ENCODE results near the gene SMC3. TPM values are rescaled to one million over a fixed set of nuclear protein-coding genes. Genes with fewer than 3 reads are reported as not detected.
A peak's percentile ranks its signal among the peaks of the same experiment; 100 is the strongest.

The SMC3 gene
- total RNA-seq, 2 experiments from 2014 or later: 81.3 to 86.8 TPM

DNA sequence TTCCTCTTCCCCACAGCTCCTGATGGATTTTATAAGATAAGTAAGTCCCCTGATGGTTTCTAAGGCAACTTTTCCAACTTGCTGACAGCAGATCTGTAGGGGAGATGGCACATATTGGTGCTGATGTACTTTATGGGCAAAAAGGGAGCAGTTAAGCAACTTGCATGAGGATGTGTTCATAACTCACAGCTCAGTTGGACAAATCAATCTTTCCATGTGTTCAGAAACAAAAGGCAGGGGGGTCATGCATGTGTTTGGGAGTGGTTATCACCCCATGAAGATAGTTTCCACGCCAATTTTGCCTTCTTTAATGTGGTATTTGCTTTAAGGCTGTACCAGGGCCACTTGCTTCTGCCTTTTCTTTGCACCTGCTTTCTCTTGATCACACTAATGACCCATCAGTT lies 82.8 kb downstream of the SMC3 start:
- Mint-ChIP-seq H3K9me3 (ENCODE audit: low read depth) (no peaks in the 10 kb centered on the region), H3K4me3 (no peak overlapping the region), H3K27me3 (peaks cover 73% of the 10 kb centered on the region), H3K36me3 (no peaks in the 10 kb centered on the region), H3K27ac (no peak overlapping the region), H3K4me1 (peaks cover 27% of the 10 kb centered on the region)
- DNase-seq (no peak), ATAC-seq (no peak)
- CTCF ChIA-PET: interaction anchor here (1.3 kb wide), 1 partner anchor 22 kb away, joined by 4 read pairs; no protein-coding TSS in a partner anchor

GRCh38 chr10:110651044-110651958 lies 83.8 kb downstream of the SMC3 start:
- DNase-seq (peak; percentile 72), ATAC-seq (peak; percentile 89)
- Mint-ChIP-seq H3K9me3 (ENCODE audit: low read depth) (no peaks in the 10 kb centered on the region), H3K4me1 (peaks cover 27% of the 10 kb centered on the region), H3K36me3 (no peaks in the 10 kb centered on the region), H3K27me3 (peaks cover 73% of the 10 kb centered on the region), H3K4me3 (no peak overlapping the region), H3K27ac (peak overlapping the region; percentile 63)
- CTCF ChIA-PET: interaction anchor here (1.1 kb wide), 1 partner anchor 20 kb away, joined by 3 read pairs; no protein-coding TSS in a partner anchor

DNA sequence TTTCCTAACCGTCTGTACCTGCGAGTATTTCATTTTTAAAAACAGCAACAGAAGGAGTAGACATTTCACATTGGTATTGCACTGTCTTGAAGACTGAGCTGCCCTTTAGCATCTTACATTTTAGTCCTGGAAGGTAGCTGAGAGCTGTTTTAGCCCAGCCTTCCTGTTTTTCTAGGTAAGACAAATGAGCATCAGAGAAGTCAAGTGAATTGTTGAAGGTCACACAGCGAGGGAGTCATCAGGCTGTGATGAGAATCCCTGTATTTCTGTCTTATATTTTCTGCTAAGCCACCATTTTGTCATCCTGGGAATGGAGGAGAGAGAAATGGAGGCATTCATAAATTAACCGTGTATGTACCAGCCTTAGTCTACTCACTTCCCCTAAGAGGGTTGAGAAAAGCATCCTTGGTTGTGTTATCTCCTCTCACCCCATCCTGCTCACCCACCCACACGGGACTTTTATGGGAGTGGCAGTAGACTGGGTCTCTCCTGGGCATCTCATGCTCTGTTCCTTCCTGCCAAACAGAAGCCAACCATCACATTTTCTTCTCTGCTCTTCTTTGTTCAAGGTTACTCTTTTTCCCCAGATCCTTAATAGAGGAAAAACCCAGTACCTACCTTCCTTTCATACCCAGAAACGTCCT lies 85.1 kb downstream of the SMC3 start:
- H3K4me1 Mint-ChIP-seq: peaks cover 27% of the 10 kb centered on the region
- no peak for ATAC-seq
- DNase-seq: no peak
- CTCF ChIA-PET: interaction anchor here (0.8 to 1.5 kb wide), 3 partner anchors 20 to 42 kb away, joined by 3 to 7 read pairs (median 3); no protein-coding TSS in a partner anchor
- peaks cover 66% of the 10 kb centered on the region for H3K27me3 Mint-ChIP-seq
- no peak overlapping the region for H3K27ac Mint-ChIP-seq
- no peak overlapping the region for H3K4me3 Mint-ChIP-seq
- H3K36me3 Mint-ChIP-seq: no peaks in the 10 kb centered on the region
- no peaks in the 10 kb centered on the region for H3K9me3 Mint-ChIP-seq (ENCODE audit: low read depth)

Other genes with a start within 250 kb of the SMC3 start
- gene DUSP5, start 69.8 kb upstream of the SMC3 start, total RNA-seq: 100 to 1,000 TPM; 102 to 223 TPM
- gene RBM20, start 76.6 kb downstream of the SMC3 start, total RNA-seq: under 1 TPM; 0.06 to 0.07 TPM